A549 (cell line): ENCODE measurements around the gene MTOR. TPM values are rescaled to one million over a fixed set of nuclear protein-coding genes. Genes with fewer than 3 reads are reported as not detected.

Experiments used
- ATAC-seq, 2 experiments: fragments of 200-7000 bp in 1 of 2; fragments of >200 bp in 1 of 2; cut with Nextera tagmentation in 1 of 2; cut with Tn5 transposase in 1 of 2; 3 replicates each; pipeline versions ENCODE4 v1.8.0 to v1.9.1; 2018 to 2020; ENCODE audit warnings: mild to moderate bottlenecking in 1 of 2, moderate library complexity in 1 of 2
- CTCF ChIA-PET: fragments of 300-600 bp; sonication (Branson Sonifier 250); formaldehyde crosslinking; extraction: SDS; loops from one replicate; lab custom pipeline; 2021; ENCODE audit warnings: antibody characterized with exemption, inconsistent platforms; lab: Yijun Ruan, JAX
- POLR2A ChIA-PET: fragments of 350-600 bp; formaldehyde crosslinking; extraction: SDS; loops from one replicate; lab custom pipeline; 2021; ENCODE audit warnings: antibody characterized with exemption, inconsistent platforms; lab: Yijun Ruan, JAX
- DNase-seq, 2 experiments: peaks; one replicate each; pipeline versions ENCODE4 v3.0.0 to v3.0.0-alpha.2; 2011 to 2016; ENCODE audit warnings: low read depth in 1 of 2, low spot score in 1 of 2
- FAIRE-seq: peaks from 2 replicates; lab custom pipeline; 2011; peaks lifted over from hg19 to GRCh38; lab: Jason Lieb, UNC
- H3K27ac ChIP-seq, 2 experiments: fragments of >200 bp; sonication (Bioruptor Twin); formaldehyde crosslinking; 3 replicates each; pipeline ENCODE4 v1.5.1; 2016 to 2017
- H3K4me1 ChIP-seq: fragments of >200 bp; sonication (Bioruptor Twin); formaldehyde crosslinking; 3 replicates; pipeline ENCODE4 v1.6.1; 2016
- H3K4me2 ChIP-seq: fragments of >200 bp; sonication (Bioruptor Twin); formaldehyde crosslinking; 3 replicates; pipeline ENCODE4 v1.6.1; 2016
- H3K4me3 ChIP-seq: fragments of >200 bp; sonication (Bioruptor Twin); formaldehyde crosslinking; 3 replicates; pipeline ENCODE4 v1.5.1; 2016
- H3K9me3 ChIP-seq: fragments of >200 bp; sonication (Bioruptor Twin); formaldehyde crosslinking; 3 replicates; pipeline ENCODE4 v1.6.1; 2016
- BCL3 ChIP-seq: fragments of >200 bp; sonication (Bioruptor Twin); formaldehyde crosslinking; IDR thresholded peaks from 3 replicates; pipeline ENCODE4 v1.6.1; 2016
- CBX2 ChIP-seq: fragments of 200-600 bp; sonication (generic); IDR thresholded peaks from 2 replicates; pipeline ENCODE4 v1.6.1; 2016; ENCODE audit warnings: low read depth, mild to moderate bottlenecking, borderline replicate concordance
- CBX8 ChIP-seq: fragments of 200-600 bp; sonication (generic); IDR thresholded peaks from 2 replicates; pipeline ENCODE4 v1.6.1; 2016
- CHD4 ChIP-seq: fragments of 200-600 bp; sonication (generic); IDR thresholded peaks from 2 replicates; pipeline ENCODE4 v1.6.1; 2016; ENCODE audit warnings: antibody characterized with exemption, mild to moderate bottlenecking, borderline replicate concordance
- E2F6 ChIP-seq: IDR thresholded peaks from 2 replicates; pipeline ENCODE4 v1.6.1; 2012; ENCODE audit warnings: low read depth, borderline replicate concordance
- FOSL2 ChIP-seq, 2 experiments: fragments of 450-650 bp in 1 of 2; fragments of >200 bp in 1 of 2; sonication (Bioruptor Twin) in 1 of 2; formaldehyde crosslinking; IDR thresholded peaks; 2 replicates each; pipeline versions ENCODE4 v1.5.0 to v1.6.1; 2016 to 2020; ENCODE audit warnings: mild to moderate bottlenecking in 1 of 2, moderate library complexity in 1 of 2
- HES2 ChIP-seq: fragments of >200 bp; sonication (Bioruptor Twin); formaldehyde crosslinking; IDR thresholded peaks from 2 replicates; pipeline ENCODE4 v1.6.1; 2016
- HEYL ChIP-seq: fragments of 250-450 bp; sonication (Bioruptor Pico); IDR thresholded peaks from 2 replicates; pipeline ENCODE4 v1.8.0; 2021; ENCODE audit warnings: mild to moderate bottlenecking, moderate library complexity
- JUN ChIP-seq, 2 experiments: fragments of >200 bp; sonication (Bioruptor Twin); formaldehyde crosslinking; IDR thresholded peaks; 2 replicates in 1 of 2; 3 replicates in 1 of 2; pipeline ENCODE4 v1.6.1; 2016 to 2017
- JUNB ChIP-seq: fragments of >200 bp; sonication (Bioruptor Twin); formaldehyde crosslinking; IDR thresholded peaks from 2 replicates; pipeline ENCODE4 v1.6.1; 2016
- KDM5A ChIP-seq: fragments of 200-600 bp; sonication (generic); IDR thresholded peaks from 2 replicates; pipeline ENCODE4 v1.6.1; 2016; ENCODE audit warnings: antibody characterized with exemption, mild to moderate bottlenecking
- MAFK ChIP-seq: fragments of 450-650 bp; IDR thresholded peaks from 2 replicates; pipeline ENCODE4 v1.6.1; 2014; ENCODE audit not compliant: partially characterized antibody
- MAX ChIP-seq: IDR thresholded peaks from 2 replicates; pipeline ENCODE4 v1.6.1; 2012
- MYC ChIP-seq: IDR thresholded peaks from 2 replicates; pipeline ENCODE4 v1.6.1; 2012; ENCODE audit warnings: mild to moderate bottlenecking, inconsistent platforms, low read length, improper control_type of control experiment, borderline replicate concordance
- NFE2L2 ChIP-seq: fragments of 150-350 bp; conservative IDR thresholded peaks from 2 replicates; pipeline ENCODE4 v1.6.1; 2014; ENCODE audit warnings: low read length
- NR3C1 ChIP-seq: fragments of >200 bp; sonication (Bioruptor Twin); formaldehyde crosslinking; IDR thresholded peaks from 3 replicates; pipeline ENCODE4 v1.6.1; 2017
- PHF8 ChIP-seq: fragments of 200-600 bp; sonication (generic); IDR thresholded peaks from 2 replicates; pipeline ENCODE4 v1.6.1; 2016; ENCODE audit warnings: low read depth, mild to moderate bottlenecking, antibody characterized with exemption, moderate library complexity, borderline replicate concordance
- POLR2A ChIP-seq: IDR thresholded peaks from 2 replicates; pipeline ENCODE4 v1.6.1; 2012; ENCODE audit warnings: mild to moderate bottlenecking, low read length
- POLR2AphosphoS2 ChIP-seq: conservative IDR thresholded peaks from 2 replicates; pipeline ENCODE4 v1.6.1; 2012; ENCODE audit warnings: low read length, improper control_type of control experiment, inconsistent platforms
- REST ChIP-seq: fragments of 200-600 bp; sonication (generic); IDR thresholded peaks from 2 replicates; pipeline ENCODE4 v1.6.1; 2016; ENCODE audit warnings: antibody characterized with exemption, mild to moderate bottlenecking, moderate library complexity
- TP53 ChIP-seq: fragments of 250-450 bp; sonication (Bioruptor Pico); IDR thresholded peaks from 2 replicates; pipeline ENCODE4 v1.5.0; 2021; ENCODE audit warnings: mild to moderate bottlenecking, moderate library complexity
- USF2 ChIP-seq: fragments of 450-650 bp; IDR thresholded peaks from 2 replicates; pipeline ENCODE4 v1.6.1; 2014; ENCODE audit warnings: antibody characterized with exemption
- ZNF302 ChIP-seq: fragments of 250-450 bp; sonication (Bioruptor Pico); IDR thresholded peaks from 2 replicates; pipeline ENCODE4 v1.9.0; 2021; ENCODE audit warnings: inconsistent platforms, mild to moderate bottlenecking, moderate library complexity
- WGBS: methylation state at CpG from one replicate; pipeline ENCODE4 v1.1.6; 2017; ENCODE audit errors: missing lambda C conversion rate; 5-methylcytosine and 5-hydroxymethylcytosine counted together
- polyA plus RNA-seq, 4 experiments: library from polyadenylated mRNA; depleted of rRNA in 3 of 4; stranded (reverse); fragments of >200 nt; fragmentation: RNase III in 1 of 4; extraction: RNeasy Plus Mini Kit Qiagen cat#74134 plus additional on column Dnase treatment in 1 of 4; gene quantifications; 2 replicates in 3 of 4; 3 replicates in 1 of 4; pipeline ENCODE4 v1.2.3, GENCODE V29; 2011 to 2017

MTOR gene
- polyA plus RNA-seq, 2 of the 4 experiments (the other 2 are of a cell fraction) = 15.7 to 28.5 TPM

GRCh38 chr1:11059968-11060830 is 202.2 kb downstream of the MTOR start, which contains the start of gene SRM:
SRM (minus strand) TSS chr1:11060018; CDS start chr1:11059943, 75 bp downstream.
- CTCF ChIA-PET = interaction anchor here (0.6 to 2.8 kb wide), 3 partner anchors 20 to 22 kb away, joined by 3 to 15 read pairs (median 3); no protein-coding TSS in a partner anchor
- Histone ChIP-seq H3K4me3 (peak within 1 kb of the TSS; percentile 97), H3K27ac (peak within 1 kb of the TSS; percentile 95 to 100), H3K4me1 (peaks cover 9% of the 10 kb centered on the region; the same call in 2 of the 3 replicates), H3K4me2 (peak within 1 kb of the TSS; percentile 91), H3K9me3 (no peaks in the 10 kb centered on the region)
- POLR2A ChIA-PET = interaction anchor here (0.6 to 1.0 kb wide), 2 partner anchors 8 to 22 kb away, joined by 3 read pairs; no protein-coding TSS in a partner anchor
- ATAC-seq (peak; percentile 95 to 97), FAIRE-seq (no peak), DNase-seq (peak; percentile 83 to 89)
- TF ChIP-seq JUNB (no peak), PHF8 (peak; percentile 43; the same call in 1 of the 2 replicates), MYC (peak; percentile 75; the same call in 1 of the 2 replicates), CBX2 (no peak), JUN (IDR thresholded peaks at IDR 0.05) (peak; percentile 31 to 54; a peak in 2 of 5 replicates), TP53 (CRISPR knock-in tag) (0 out of 2 replicates have a peak, but pooled peaks have one; percentile 48), CBX8 (no peak), BCL3 (peak; percentile 65; the same call in 1 of the 3 replicates), POLR2A (peak; percentile 82), HEYL (CRISPR knock-in tag) (no peak), MAX (peak; percentile 79), REST (no peak)
- 2% methylated on average over 10 of the region's 83 CpGs for WGBS

GRCh38 chr1:11059155-11059967 is 203.0 kb downstream of the MTOR start:
- peaks cover 9% of the 10 kb centered on the region; the same call in 2 of the 3 replicates for H3K4me1 ChIP-seq
- ATAC-seq (peak; percentile 14 to 47), FAIRE-seq (no peak), DNase-seq (no peak)
- H3K9me3 ChIP-seq = no peaks in the 10 kb centered on the region
- POLR2A ChIA-PET = interaction anchor here (0.6 to 1.0 kb wide), 2 partner anchors 9 to 21 kb away, joined by 3 read pairs; no protein-coding TSS in a partner anchor
- peak overlapping the region; percentile 91 for H3K4me2 ChIP-seq
- CTCF ChIA-PET = interaction anchor here (0.6 to 4.8 kb wide), 3 partner anchors 19 to 21 kb away, joined by 3 to 33 read pairs (median 15); no protein-coding TSS in a partner anchor
- H3K27ac ChIP-seq = peak overlapping the region; percentile 95 to 100
- TF ChIP-seq PHF8 = peak; percentile 31; the same call in 1 of the 2 replicates
- no peak for TF ChIP-seq POLR2AphosphoS2
- TF ChIP-seq CHD4 = no peak
- TF ChIP-seq ZNF302 (CRISPR knock-in tag) = no peak
- no peak for TF ChIP-seq BCL3
- TF ChIP-seq FOSL2 (IDR thresholded peaks at IDR 0.05) = no peak
- no peak for TF ChIP-seq FOSL2 (CRISPR knock-in tag; IDR thresholded peaks at IDR 0.05)
- no peak for TF ChIP-seq NR3C1
- no peak for TF ChIP-seq KDM5A
- peak; percentile 72 for TF ChIP-seq MAX
- TF ChIP-seq TP53 (CRISPR knock-in tag) = no peak
- TF ChIP-seq JUN (IDR thresholded peaks at IDR 0.05) = no peak; a peak in 1 of 5 replicates
- TF ChIP-seq HEYL (CRISPR knock-in tag) = no peak
- no peak for TF ChIP-seq HES2
- no peak for TF ChIP-seq MAFK
- no peak for TF ChIP-seq NFE2L2
- TF ChIP-seq CBX8 = no peak
- TF ChIP-seq USF2 = no peak
- TF ChIP-seq E2F6 = no peak
- 0% methylated on average over 5 of the region's 72 CpGs for WGBS
- peak overlapping the region; percentile 97 for H3K4me3 ChIP-seq
